Endodermal cell (in vitro differentiated cells): ENCODE measurements around the gene PKLR. TPM values are rescaled to one million over a fixed set of nuclear protein-coding genes. Genes with fewer than 3 reads are reported as not detected.
A peak's percentile ranks its signal among the peaks of the same experiment; 100 is the strongest.

Experiments
- DNase-seq: peaks from one replicate; pipeline ENCODE4 v3.0.0-alpha.2; 2017
- H3K27ac ChIP-seq: 2 replicates; pipeline ENCODE4 v1.5.1; 2013; ENCODE audit warnings: mild to moderate bottlenecking, low read depth, low read length, moderate library complexity
- H3K27me3 ChIP-seq: 2 replicates; pipeline ENCODE4 v1.6.1; 2013; ENCODE audit warnings: mild to moderate bottlenecking, low read length, moderate library complexity; ENCODE audit not compliant: insufficient read depth, control insufficient read depth, poor library complexity, severe bottlenecking
- H3K36me3 ChIP-seq: 2 replicates; pipeline ENCODE4 v1.7.0; 2013; ENCODE audit warnings: mild to moderate bottlenecking, low read length, moderate library complexity; ENCODE audit not compliant: control insufficient read depth, insufficient read depth
- H3K4me1 ChIP-seq: one replicate; pipeline ENCODE4 v1.7.0; 2013; ENCODE audit warnings: low read length; ENCODE audit not compliant: control insufficient read depth, insufficient read depth
- H3K4me3 ChIP-seq: 2 replicates; pipeline ENCODE4 v1.5.1; 2013; ENCODE audit warnings: mild to moderate bottlenecking, low read length, moderate library complexity
- H3K9ac ChIP-seq: 2 replicates; pipeline ENCODE4 v1.6.1; 2013; ENCODE audit warnings: mild to moderate bottlenecking, low read length, moderate library complexity; ENCODE audit not compliant: poor library complexity, severe bottlenecking; ENCODE audit errors: extremely low read depth
- H3K9me3 ChIP-seq: 2 replicates; pipeline ENCODE4 v1.6.1; 2013; ENCODE audit warnings: mild to moderate bottlenecking, low read length, moderate library complexity; ENCODE audit not compliant: control insufficient read depth
- H3K27ac Mint-ChIP-seq: 2 replicates; pipeline ENCODE4 v1.8.0; 2020; ENCODE audit warnings: mixed read lengths
- H3K27me3 Mint-ChIP-seq: 2 replicates; pipeline ENCODE4 v1.8.0; 2021; ENCODE audit warnings: mild to moderate bottlenecking, mixed read lengths; ENCODE audit not compliant: insufficient read depth
- H3K36me3 Mint-ChIP-seq: 2 replicates; pipeline ENCODE4 v1.8.0; 2020; ENCODE audit warnings: low read depth, mixed read lengths
- H3K4me1 Mint-ChIP-seq: 2 replicates; pipeline ENCODE4 v1.8.0; 2020; ENCODE audit warnings: mixed read lengths
- H3K4me3 Mint-ChIP-seq: 2 replicates; pipeline ENCODE4 v1.8.0; 2020; ENCODE audit warnings: mild to moderate bottlenecking, moderate library complexity, mixed read lengths
- H3K9me3 Mint-ChIP-seq: 2 replicates; pipeline ENCODE4 v1.8.0; 2020; ENCODE audit warnings: mild to moderate bottlenecking, mixed read lengths
- WGBS, 2 experiments: methylation state at CpG; one replicate each; pipeline versions ENCODE4 v1.1.5 to v1.1.7; 2013; ENCODE audit warnings: missing lambda C conversion rate in 2 of 2, mixed read lengths in 1 of 2; ENCODE audit not compliant: insufficient coverage in 1 of 2, insufficient read length in 1 of 2; 5-methylcytosine and 5-hydroxymethylcytosine counted together
- total RNA-seq, 2 donors: library from RNA; stranded (reverse); fragmentation: NEBNext Ultra II Directional in 1 of 2; extraction: Animal tissue kit (Norgen Biotek cat#: 25700) in 1 of 2; gene quantifications; 2 replicates in 1 of 2; 3 replicates in 1 of 2; pipeline ENCODE4 v1.2.1, GENCODE V29; 2021
- TF ChIP-seq, protein P1 (sequence below): fragments of 200-600 bp; sonication (generic); conservative IDR thresholded peaks from 2 replicates; pipeline ENCODE4 v1.5.0; 2021; ENCODE audit warnings: antibody characterized with exemption, mild to moderate bottlenecking

Gene PKLR
- total RNA-seq, 2 donors from 2014 or later = 0.40 TPM; not detected in 1

DNA sequence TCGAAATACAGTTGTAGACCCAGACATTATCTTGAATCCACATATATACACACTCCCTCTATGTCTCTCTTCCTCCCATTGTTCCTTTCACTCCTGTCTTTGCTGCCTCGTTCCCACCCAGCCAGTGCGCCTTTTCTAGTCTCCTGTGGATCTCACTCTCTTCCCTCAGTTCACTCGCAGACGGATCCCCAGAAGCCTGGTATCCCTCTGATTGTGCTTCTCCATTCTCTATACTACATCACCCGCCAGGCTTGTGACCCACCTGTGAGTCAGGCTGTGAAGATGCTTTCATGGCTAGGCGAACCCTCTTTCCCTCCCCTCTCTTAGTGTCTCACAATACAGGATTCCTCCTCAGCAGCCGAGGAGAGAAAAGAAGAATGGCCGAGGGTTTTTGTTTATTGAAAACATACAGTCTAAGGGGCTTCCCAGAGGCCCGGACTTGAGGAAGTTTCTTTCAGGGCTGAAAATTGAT is 22.5 kb downstream of the PKLR start:
- WGBS, 2 experiments = 56 to 63% methylated on average over 4 to 10 of the region's 10 CpGs
- Histone ChIP-seq H3K9me3 (no peaks in the 10 kb centered on the region), H3K27ac (no peak overlapping the region), H3K4me1 (peaks cover 6% of the 10 kb centered on the region), H3K9ac (no peak overlapping the region), H3K27me3 (no peaks in the 10 kb centered on the region), H3K36me3 (no peaks in the 10 kb centered on the region), H3K4me3 (no peak overlapping the region)
- peak overlapping the region; percentile 63 for H3K4me3 Mint-ChIP-seq
- DNase-seq = no peak
- H3K27ac Mint-ChIP-seq = no peak overlapping the region
- H3K9me3 Mint-ChIP-seq = no peaks in the 10 kb centered on the region
- H3K36me3 Mint-ChIP-seq = peaks cover 5% of the 10 kb centered on the region
- peaks cover 15% of the 10 kb centered on the region for H3K4me1 Mint-ChIP-seq
- peaks cover 4% of the 10 kb centered on the region for H3K27me3 Mint-ChIP-seq
- TF ChIP-seq, protein P1, sequence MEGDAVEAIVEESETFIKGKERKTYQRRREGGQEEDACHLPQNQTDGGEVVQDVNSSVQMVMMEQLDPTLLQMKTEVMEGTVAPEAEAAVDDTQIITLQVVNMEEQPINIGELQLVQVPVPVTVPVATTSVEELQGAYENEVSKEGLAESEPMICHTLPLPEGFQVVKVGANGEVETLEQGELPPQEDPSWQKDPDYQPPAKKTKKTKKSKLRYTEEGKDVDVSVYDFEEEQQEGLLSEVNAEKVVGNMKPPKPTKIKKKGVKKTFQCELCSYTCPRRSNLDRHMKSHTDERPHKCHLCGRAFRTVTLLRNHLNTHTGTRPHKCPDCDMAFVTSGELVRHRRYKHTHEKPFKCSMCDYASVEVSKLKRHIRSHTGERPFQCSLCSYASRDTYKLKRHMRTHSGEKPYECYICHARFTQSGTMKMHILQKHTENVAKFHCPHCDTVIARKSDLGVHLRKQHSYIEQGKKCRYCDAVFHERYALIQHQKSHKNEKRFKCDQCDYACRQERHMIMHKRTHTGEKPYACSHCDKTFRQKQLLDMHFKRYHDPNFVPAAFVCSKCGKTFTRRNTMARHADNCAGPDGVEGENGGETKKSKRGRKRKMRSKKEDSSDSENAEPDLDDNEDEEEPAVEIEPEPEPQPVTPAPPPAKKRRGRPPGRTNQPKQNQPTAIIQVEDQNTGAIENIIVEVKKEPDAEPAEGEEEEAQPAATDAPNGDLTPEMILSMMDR = peak; percentile 6

DNA sequence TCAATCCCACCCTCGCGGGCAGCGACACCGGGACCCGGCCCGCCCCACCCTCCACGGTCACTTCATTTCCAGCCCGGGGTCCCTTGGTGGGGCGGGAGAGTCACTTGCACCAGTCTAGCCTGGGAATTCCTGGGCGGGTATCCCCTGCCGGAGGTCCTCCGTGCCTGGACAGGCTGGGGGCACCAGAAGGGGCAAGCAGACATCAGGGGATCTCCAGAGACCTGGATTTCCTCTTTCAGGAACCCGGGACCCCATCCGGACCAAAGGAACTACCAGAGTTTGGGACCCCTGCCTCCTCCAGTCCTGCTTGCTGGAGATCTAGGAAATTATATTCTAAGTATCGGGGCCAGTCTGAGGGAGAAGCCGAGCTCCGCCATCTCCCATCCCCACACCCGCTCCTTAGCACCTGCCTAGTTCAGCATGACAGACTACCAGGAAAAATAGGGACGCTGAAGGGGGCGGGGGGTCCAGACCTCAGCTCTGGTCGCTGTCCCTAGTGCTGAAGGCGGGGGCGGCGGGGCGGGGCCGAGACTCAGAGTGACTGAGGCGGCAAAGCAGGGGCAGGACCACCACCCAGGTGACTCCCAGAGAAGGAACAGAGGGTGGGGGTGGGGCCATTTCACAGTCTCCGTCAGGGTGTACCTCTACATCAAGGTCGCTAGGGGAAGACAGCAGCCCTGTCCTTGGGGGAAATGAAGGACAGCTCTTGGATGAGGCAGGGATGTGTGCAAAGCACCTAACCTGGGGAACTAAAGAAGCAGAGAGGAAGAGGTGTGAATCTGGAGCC is 23.1 kb downstream of the PKLR start:
- Histone ChIP-seq H3K27me3 (no peaks in the 10 kb centered on the region), H3K9ac (no peak overlapping the region), H3K27ac (no peak overlapping the region), H3K36me3 (no peaks in the 10 kb centered on the region), H3K9me3 (no peaks in the 10 kb centered on the region), H3K4me1 (peaks cover 6% of the 10 kb centered on the region), H3K4me3 (peak overlapping the region; percentile 85)
- H3K9me3 Mint-ChIP-seq = no peaks in the 10 kb centered on the region
- no peak overlapping the region for H3K27ac Mint-ChIP-seq
- H3K27me3 Mint-ChIP-seq = peaks cover 4% of the 10 kb centered on the region
- DNase-seq = peak; percentile 100
- WGBS, 2 experiments = 1% methylated on average over 12 to 29 of the region's 29 CpGs
- H3K36me3 Mint-ChIP-seq = peaks cover 5% of the 10 kb centered on the region
- TF ChIP-seq, protein P1 = peak; percentile 72
- H3K4me3 Mint-ChIP-seq = peak overlapping the region; percentile 63
- peaks cover 17% of the 10 kb centered on the region for H3K4me1 Mint-ChIP-seq

DNA sequence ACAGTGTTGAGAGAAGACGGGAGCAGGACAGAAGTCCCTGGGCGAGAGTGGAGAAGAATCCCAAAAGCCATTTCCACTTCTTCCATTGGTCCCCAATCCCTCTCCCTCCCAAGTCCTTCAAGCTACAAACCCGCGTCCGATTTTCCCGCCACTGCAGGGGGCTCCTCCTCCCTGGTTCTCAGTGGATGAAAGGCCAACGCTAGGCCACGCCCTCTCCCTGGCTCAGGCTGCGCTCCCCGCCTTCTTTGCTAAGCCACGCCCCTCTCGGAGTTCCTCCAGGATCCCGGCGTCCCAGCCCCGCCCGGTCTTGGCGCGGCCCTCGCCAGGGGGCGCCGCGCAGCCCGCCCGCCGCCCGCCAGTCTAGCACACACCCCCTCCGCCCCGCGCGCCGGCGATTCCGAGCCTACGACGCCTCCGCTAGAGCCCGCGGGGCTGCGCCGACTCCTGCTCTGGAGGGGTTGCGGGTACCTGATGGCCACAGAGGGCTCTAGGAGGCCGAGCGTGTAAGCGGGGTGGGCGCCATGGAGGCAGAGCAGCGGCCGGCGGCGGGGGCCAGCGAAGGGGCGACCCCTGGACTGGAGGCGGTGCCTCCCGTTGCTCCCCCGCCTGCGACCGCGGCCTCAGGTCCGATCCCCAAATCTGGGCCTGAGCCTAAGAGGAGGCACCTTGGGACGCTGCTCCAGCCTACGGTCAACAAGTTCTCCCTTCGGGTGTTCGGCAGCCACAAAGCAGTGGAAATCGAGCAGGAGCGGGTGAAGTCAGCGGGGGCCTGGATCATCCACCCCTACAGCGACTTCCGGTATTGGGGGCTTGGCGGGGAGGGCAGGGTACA is 24.0 kb downstream of the PKLR start, which contains the start of gene HCN3:
HCN3 (plus strand) TSS at position 394 of the 832 bp plus-strand sequence; CDS start at position 522, 128 bp downstream.
- Mint-ChIP-seq H3K9me3 (no peaks in the 10 kb centered on the region), H3K4me1 (peaks cover 23% of the 10 kb centered on the region), H3K36me3 (peaks cover 11% of the 10 kb centered on the region), H3K27ac (no peak within 1 kb of the TSS), H3K27me3 (peaks cover 4% of the 10 kb centered on the region), H3K4me3 (peak within 1 kb of the TSS; percentile 63)
- Histone ChIP-seq H3K4me3 (peak within 1 kb of the TSS; percentile 85), H3K36me3 (no peaks in the 10 kb centered on the region), H3K9ac (peak within 1 kb of the TSS; percentile 6), H3K4me1 (peaks cover 6% of the 10 kb centered on the region), H3K27me3 (no peaks in the 10 kb centered on the region), H3K9me3 (no peaks in the 10 kb centered on the region), H3K27ac (no peak within 1 kb of the TSS)
- 1 to 5% methylated on average over 15 to 68 of the region's 68 CpGs for WGBS, 2 experiments
- DNase-seq = peak; percentile 100
- TF ChIP-seq, protein P1 = peak; percentile 80
